PC-3 (cell line): ENCODE results near the gene TNFAIP3.

Experiments used
- EZH2 ChIP-seq: fragments of 300-600 bp; sonication (generic); IDR thresholded peaks from one replicate; pipeline ENCODE4 v1.6.1; 2017; ENCODE audit warnings: antibody characterized with exemption, mild to moderate bottlenecking, low read length; ENCODE audit not compliant: unreplicated experiment
- EZH2phosphoT487 ChIP-seq: fragments of 300-600 bp; sonication (generic); IDR thresholded peaks from 2 replicates; pipeline ENCODE4 v1.6.1; 2018; ENCODE audit warnings: mild to moderate bottlenecking, antibody characterized with exemption, low read length, borderline replicate concordance
- TF ChIP-seq, protein P1 (sequence below): fragments of 300-600 bp; sonication (generic); conservative IDR thresholded peaks from 2 replicates; pipeline ENCODE4 v1.5.1; 2017; ENCODE audit warnings: antibody characterized with exemption, low read depth, mild to moderate bottlenecking, low read length

DNA sequence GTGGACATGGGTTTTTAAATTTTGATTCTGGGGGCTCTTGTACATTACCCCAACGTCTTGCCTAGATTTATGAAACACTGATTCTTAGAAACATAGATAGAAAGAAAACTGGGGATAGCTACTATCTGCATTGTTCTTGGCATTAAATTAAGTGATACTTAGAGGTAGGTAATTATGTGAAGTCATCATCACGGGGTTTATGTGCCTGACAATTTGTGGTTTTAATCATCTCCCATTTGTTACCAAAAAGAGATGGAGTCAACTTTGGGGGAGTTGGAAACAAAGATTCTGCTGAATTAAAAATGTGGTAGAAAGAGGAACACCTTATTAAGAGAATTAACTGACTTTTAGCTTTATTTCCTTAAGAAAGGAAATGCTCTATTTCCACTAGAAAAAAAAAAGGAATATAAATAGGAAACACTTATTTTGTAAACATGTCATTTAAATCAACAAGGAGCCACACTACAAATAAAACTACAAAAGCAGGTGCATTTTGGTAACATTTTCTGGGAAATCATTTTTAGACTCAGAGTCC is 5.6 kb downstream of the TNFAIP3 start:
- TF ChIP-seq, protein P1, sequence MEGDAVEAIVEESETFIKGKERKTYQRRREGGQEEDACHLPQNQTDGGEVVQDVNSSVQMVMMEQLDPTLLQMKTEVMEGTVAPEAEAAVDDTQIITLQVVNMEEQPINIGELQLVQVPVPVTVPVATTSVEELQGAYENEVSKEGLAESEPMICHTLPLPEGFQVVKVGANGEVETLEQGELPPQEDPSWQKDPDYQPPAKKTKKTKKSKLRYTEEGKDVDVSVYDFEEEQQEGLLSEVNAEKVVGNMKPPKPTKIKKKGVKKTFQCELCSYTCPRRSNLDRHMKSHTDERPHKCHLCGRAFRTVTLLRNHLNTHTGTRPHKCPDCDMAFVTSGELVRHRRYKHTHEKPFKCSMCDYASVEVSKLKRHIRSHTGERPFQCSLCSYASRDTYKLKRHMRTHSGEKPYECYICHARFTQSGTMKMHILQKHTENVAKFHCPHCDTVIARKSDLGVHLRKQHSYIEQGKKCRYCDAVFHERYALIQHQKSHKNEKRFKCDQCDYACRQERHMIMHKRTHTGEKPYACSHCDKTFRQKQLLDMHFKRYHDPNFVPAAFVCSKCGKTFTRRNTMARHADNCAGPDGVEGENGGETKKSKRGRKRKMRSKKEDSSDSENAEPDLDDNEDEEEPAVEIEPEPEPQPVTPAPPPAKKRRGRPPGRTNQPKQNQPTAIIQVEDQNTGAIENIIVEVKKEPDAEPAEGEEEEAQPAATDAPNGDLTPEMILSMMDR: no peak
- TF ChIP-seq EZH2phosphoT487 (no peak), EZH2 (no peak)
